Kidney epithelial cell (primary cell): ENCODE results near the gene CDK5RAP2. TPM values are rescaled to one million over a fixed set of nuclear protein-coding genes. Genes with fewer than 3 reads are reported as not detected.

ENCODE experiments used
- DNase-seq: peaks from one replicate; pipeline ENCODE4 v3.0.0-alpha.2; 2010; ENCODE audit warnings: low read depth
- H3K27me3 ChIP-seq: 2 replicates; pipeline ENCODE4 v1.6.0; 2011; ENCODE audit warnings: low read length; ENCODE audit not compliant: control insufficient read depth, insufficient read depth
- H3K36me3 ChIP-seq: 2 replicates; pipeline ENCODE4 v1.5.1; 2011; ENCODE audit warnings: low read length; ENCODE audit not compliant: control insufficient read depth, insufficient read depth
- H3K4me3 ChIP-seq: 2 replicates; pipeline ENCODE4 v1.5.1; 2011; ENCODE audit warnings: low read depth, mild to moderate bottlenecking, control low read depth, low read length
- total RNA-seq: library from RNA; depleted of rRNA; stranded (reverse); fragments of >200 nt; gene quantifications from 2 replicates; pipeline ENCODE4 v1.2.3, GENCODE V29; 2015
- TF ChIP-seq, protein P1 (sequence below): IDR thresholded peaks from 2 replicates; pipeline ENCODE4 v1.5.1; 2011; ENCODE audit warnings: mild to moderate bottlenecking, moderate library complexity, low read length, control low read depth, inconsistent platforms; ENCODE audit not compliant: insufficient read depth, poor library complexity, severe bottlenecking

The CDK5RAP2 gene
- total RNA-seq, 1 donor from 2014 or later = 41.9 TPM

- Histone ChIP-seq H3K36me3 (peaks cover 1% of the 10 kb centered on the region), H3K4me3 (no peak overlapping the region), H3K27me3 (no peaks in the 10 kb centered on the region)
- DNase-seq = no peak
- TF ChIP-seq, protein P1, sequence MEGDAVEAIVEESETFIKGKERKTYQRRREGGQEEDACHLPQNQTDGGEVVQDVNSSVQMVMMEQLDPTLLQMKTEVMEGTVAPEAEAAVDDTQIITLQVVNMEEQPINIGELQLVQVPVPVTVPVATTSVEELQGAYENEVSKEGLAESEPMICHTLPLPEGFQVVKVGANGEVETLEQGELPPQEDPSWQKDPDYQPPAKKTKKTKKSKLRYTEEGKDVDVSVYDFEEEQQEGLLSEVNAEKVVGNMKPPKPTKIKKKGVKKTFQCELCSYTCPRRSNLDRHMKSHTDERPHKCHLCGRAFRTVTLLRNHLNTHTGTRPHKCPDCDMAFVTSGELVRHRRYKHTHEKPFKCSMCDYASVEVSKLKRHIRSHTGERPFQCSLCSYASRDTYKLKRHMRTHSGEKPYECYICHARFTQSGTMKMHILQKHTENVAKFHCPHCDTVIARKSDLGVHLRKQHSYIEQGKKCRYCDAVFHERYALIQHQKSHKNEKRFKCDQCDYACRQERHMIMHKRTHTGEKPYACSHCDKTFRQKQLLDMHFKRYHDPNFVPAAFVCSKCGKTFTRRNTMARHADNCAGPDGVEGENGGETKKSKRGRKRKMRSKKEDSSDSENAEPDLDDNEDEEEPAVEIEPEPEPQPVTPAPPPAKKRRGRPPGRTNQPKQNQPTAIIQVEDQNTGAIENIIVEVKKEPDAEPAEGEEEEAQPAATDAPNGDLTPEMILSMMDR = no peak
Observed at GRCh38 chr9:120386390-120387131, 193.4 kb downstream of the CDK5RAP2 start.

- Histone ChIP-seq H3K36me3 (no peaks in the 10 kb centered on the region), H3K4me3 (no peak overlapping the region), H3K27me3 (no peaks in the 10 kb centered on the region)
- TF ChIP-seq, protein P1 = no peak
- no peak for DNase-seq
Observed at GRCh38 chr9:120385606-120386389, 194.2 kb downstream of the CDK5RAP2 start.

GRCh38 chr9:120384925-120385272, 195.1 kb downstream of the CDK5RAP2 start:
- H3K4me3 ChIP-seq = no peak overlapping the region
- H3K36me3 ChIP-seq = no peaks in the 10 kb centered on the region
- no peak for DNase-seq
- TF ChIP-seq, protein P1 = no peak
- no peaks in the 10 kb centered on the region for H3K27me3 ChIP-seq

GRCh38 chr9:120383999-120384924, 195.7 kb downstream of the CDK5RAP2 start:
- TF ChIP-seq, protein P1 = no peak
- DNase-seq = no peak

GRCh38 chr9:120383611-120383998, 196.4 kb downstream of the CDK5RAP2 start:
- DNase-seq = no peak

More at GRCh38 chr9:120383999-120384924, 195.7 kb downstream of the CDK5RAP2 start:
- no peaks in the 10 kb centered on the region for H3K36me3 ChIP-seq
- no peaks in the 10 kb centered on the region for H3K27me3 ChIP-seq
- no peak overlapping the region for H3K4me3 ChIP-seq

More at GRCh38 chr9:120383611-120383998, 196.4 kb downstream of the CDK5RAP2 start:
- no peak overlapping the region for H3K4me3 ChIP-seq
- no peaks in the 10 kb centered on the region for H3K27me3 ChIP-seq
- TF ChIP-seq, protein P1 = no peak
- no peaks in the 10 kb centered on the region for H3K36me3 ChIP-seq
